HEK293T (cell line): ENCODE data around the gene FN3K.

Experiments
- ARNT ChIP-seq: fragments of 450-650 bp; IDR thresholded peaks from 2 replicates; pipeline ENCODE4 v1.6.1; 2017; ENCODE audit warnings: mild to moderate bottlenecking
- BHLHE40 ChIP-seq: fragments of 450-650 bp; IDR thresholded peaks from 2 replicates; pipeline ENCODE4 v1.6.1; 2016; ENCODE audit warnings: mild to moderate bottlenecking, moderate library complexity, borderline replicate concordance
- ELF4 ChIP-seq: fragments of 450-650 bp; IDR thresholded peaks from 2 replicates; pipeline ENCODE4 v1.6.1; 2017; ENCODE audit warnings: antibody characterized with exemption
- FOXA1 ChIP-seq: fragments of 450-650 bp; IDR thresholded peaks from 2 replicates; pipeline ENCODE4 v1.6.1; 2016; ENCODE audit warnings: mild to moderate bottlenecking
- FOXK2 ChIP-seq: fragments of 450-650 bp; IDR thresholded peaks from 2 replicates; pipeline ENCODE4 v1.6.1; 2016; ENCODE audit warnings: mild to moderate bottlenecking
- FOXM1 ChIP-seq: fragments of 450-650 bp; IDR thresholded peaks from 2 replicates; pipeline ENCODE4 v1.6.1; 2017; ENCODE audit warnings: mild to moderate bottlenecking, borderline replicate concordance
- HDGF ChIP-seq: fragments of 450-650 bp; IDR thresholded peaks from 2 replicates; pipeline ENCODE4 v1.6.1; 2017; ENCODE audit warnings: antibody characterized with exemption, borderline replicate concordance
- LEF1 ChIP-seq: fragments of 450-650 bp; IDR thresholded peaks from 2 replicates; pipeline ENCODE4 v1.6.1; 2017; ENCODE audit warnings: mild to moderate bottlenecking, borderline replicate concordance
- NFRKB ChIP-seq: fragments of 450-650 bp; IDR thresholded peaks from 2 replicates; pipeline ENCODE4 v1.6.1; 2016; ENCODE audit warnings: mild to moderate bottlenecking, moderate library complexity
- PKNOX1 ChIP-seq: fragments of 450-650 bp; IDR thresholded peaks from 2 replicates; pipeline ENCODE4 v1.6.1; 2016
- SP1 ChIP-seq: fragments of 450-650 bp; IDR thresholded peaks from 2 replicates; pipeline ENCODE4 v1.6.1; 2017
- SUZ12 ChIP-seq: fragments of 450-650 bp; IDR thresholded peaks from 2 replicates; pipeline ENCODE4 v1.6.1; 2016; ENCODE audit warnings: mild to moderate bottlenecking
- TARDBP ChIP-seq: fragments of 450-650 bp; IDR thresholded peaks from 2 replicates; pipeline ENCODE4 v1.6.1; 2016
- ZNF384 ChIP-seq: fragments of 450-650 bp; IDR thresholded peaks from 2 replicates; pipeline ENCODE4 v1.6.1; 2016

DNA sequence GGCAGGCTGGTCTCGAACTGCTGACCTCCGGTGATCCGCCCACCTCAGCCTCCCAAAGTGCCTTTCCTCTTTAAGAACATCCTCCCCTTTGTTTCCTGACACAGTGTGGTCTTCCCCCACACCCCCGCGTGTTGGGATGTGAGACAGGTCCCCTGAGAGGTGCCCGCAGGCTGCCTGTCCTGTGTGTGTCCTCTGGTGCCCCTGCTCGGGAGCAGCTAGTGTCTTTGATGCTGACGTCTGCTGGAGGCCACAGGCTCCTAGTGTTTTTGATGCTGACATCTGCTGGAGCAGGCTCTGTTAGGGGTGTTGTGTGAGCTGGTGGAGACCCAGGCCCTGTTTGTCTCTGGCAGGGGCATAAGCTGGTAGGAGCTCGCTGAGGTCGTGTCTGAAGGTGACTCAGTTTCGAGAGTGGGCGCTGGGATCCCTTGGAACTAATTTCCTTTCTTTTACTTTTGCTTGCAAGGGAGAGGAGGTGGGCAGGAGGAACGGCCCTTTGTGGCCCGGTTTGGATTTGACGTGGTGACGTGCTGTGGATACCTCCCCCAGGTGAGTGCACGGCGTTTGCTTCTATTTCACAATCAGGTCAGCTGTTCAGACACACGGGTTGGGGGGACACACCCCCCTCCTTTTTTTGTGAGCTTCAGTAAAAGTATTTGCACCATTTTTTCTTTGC, 12.9 kb upstream of the FN3K start:
- TF ChIP-seq SUZ12 (no peak), BHLHE40 (no peak), FOXM1 (no peak), ZNF384 (no peak), ARNT (no peak), NFRKB (no peak), TARDBP (no peak), LEF1 (no peak), HDGF (no peak), FOXA1 (no peak), PKNOX1 (no peak), SP1 (no peak), FOXK2 (no peak), ELF4 (no peak)
